A204.1 (cell line): ENCODE data around the gene TULP3.

Experiments
- FAIRE-seq: peaks from 2 replicates; lab custom pipeline; 2012; peaks lifted over from hg19 to GRCh38; lab: Jason Lieb, UNC

Gene TULP3

DNA sequence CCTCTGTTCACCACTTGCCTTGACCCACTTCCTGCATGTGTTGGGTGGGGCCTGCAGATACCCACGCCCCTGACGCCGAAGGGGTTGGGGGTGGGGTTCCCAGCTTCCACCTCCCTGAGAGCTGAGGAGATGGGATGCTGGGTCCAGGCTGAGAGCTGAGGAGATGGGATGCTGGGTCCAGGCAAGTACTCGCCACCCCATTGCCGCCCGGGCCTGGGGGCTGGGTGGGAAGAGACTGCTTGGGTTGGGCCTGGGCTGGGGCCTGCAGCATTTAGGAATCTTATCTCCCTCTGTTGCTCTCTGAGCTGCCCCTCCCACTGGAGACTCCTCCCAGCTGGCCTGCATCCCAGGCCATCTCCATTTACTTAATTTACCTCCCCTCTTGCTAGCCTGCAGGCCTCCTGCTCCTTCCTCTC lies 85.9 kb downstream of the TULP3 start:
- FAIRE-seq: no peak

DNA sequence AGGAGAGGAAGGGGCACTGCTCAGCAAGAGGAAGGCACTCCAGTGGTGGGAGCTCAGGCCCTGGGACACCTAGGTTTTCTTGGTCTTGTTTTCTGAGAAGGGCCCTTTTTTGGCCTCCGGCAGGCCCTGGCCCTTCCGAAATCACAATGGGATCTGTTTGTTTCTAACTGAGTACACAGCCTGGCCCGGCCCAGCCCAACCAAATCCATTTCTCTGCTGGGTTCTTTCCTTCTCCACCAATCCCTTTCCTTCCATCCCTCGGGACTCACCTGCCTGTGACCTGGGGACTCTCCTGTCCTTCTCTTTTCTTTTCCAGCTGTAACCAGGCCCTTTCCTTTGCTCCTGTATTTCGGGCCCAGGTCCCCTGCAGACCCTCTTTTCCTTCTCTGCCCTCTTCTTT lies 87.1 kb downstream of the TULP3 start:
- FAIRE-seq: no peak

DNA sequence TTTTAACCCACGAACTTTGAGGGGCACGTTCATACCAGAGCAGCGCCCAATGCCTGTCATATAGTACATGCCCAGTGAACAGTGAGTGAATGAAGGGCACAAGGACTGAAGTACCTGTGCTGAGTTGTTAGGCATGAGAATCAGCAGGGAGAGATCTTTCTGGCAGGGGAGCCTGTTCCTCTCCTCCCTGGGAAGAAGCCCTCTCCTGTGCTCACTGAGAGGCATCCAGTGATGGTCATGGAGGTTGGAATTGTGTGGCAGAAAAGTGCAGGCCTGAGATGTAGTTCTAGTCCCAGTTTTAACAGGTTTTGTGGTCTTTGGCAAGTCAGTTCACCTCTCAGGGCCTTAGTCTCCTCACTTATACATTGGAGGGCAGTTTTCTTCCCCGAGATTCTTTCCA lies 89.1 kb downstream of the TULP3 start:
- no peak for FAIRE-seq

DNA sequence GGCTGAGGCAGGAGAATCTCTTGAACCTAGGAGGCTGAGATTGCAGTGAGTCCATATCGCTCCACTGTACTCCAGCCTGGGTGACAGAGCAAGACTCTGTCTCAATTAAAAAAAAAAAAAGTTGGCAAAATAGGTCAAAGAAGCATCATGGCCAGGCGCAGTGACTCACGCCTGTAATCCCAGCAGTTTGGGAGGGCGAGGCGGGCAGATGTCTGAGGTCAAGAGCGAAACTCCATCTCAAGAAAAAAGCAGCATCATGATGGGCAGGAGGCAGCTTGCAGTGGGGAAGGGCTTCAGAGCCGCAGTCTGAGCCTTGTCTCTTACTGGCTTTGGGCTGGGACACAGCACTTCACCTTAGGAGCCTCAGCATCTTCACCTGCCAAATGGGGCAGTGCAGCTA lies 89.9 kb downstream of the TULP3 start:
- FAIRE-seq: no peak

DNA sequence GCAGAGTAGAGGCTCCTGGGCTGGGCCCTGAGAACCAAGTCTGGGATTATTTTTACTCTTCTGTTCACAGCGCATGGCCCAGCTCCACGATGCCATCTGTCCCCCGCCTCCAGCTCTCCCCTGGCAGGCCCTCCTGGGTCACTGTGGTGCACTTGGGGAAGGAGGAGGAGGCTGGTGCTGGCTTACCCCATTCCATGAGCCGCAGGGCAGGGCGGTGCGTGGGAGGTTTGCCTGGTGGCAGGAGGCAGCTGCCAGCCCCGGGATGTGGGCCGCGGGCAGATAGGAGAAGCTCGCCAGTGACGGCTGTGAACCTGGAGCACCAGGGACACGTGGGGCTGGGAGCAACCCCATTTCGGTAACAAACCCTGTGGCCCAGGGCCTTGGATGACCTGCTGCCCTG lies 91.7 kb downstream of the TULP3 start:
- no peak for FAIRE-seq

DNA sequence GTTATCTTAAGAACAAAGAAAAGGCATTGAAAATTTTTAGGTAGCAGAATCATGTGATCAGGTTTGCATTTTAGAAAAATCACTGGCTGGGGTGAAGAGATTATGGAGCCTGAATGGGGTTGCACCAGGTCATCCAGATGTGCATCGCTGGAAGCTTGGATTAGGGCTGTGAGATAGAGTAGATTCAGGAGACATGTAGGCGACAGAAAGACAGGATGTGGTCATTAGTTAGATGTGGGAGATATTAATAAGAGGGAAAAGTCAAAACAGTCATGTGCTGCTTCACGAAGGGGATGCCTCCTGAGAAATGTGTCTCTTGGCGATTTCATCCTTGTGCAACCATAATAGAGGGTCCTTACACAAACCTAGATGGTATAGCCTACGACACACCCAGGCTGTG lies 93.6 kb downstream of the TULP3 start:
- no peak for FAIRE-seq

DNA sequence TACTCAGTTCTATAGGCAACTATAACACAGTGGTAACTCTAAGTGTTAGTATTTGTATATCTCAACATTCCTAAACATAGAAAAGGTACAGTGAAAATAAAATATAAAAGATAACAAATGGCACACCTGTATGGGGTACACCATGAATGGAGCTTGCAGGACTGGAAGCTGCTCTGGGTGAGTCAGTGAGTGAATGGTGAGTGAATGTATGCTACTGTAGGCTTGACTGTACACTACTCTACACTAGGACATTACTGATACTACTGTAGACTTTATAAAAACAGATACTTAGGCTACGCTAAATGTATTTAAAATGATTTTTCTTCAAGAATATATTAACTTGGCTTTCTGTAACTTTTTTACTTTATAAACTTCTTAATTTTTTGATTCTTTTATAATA lies 94.0 kb downstream of the TULP3 start:
- FAIRE-seq: no peak

DNA sequence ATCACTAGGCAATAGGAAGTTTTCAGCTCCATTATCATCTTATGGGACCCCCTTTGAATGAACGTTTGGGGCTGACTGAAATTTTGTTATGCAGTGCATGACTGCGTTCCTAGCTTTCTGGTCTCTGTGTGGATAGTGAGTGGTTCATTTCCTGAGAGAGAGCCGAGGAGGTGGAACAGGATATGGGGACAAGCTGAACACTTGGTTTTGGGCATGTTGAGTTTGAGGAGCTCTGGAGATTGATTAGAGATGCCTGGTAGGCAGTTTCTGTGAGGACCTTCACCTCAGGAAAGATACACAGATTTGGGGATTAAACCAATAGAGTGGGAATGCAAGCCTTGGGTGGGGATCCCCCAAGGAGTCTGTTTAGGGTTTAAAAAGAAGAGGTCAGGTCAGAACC lies 96.2 kb downstream of the TULP3 start:
- FAIRE-seq: no peak

DNA sequence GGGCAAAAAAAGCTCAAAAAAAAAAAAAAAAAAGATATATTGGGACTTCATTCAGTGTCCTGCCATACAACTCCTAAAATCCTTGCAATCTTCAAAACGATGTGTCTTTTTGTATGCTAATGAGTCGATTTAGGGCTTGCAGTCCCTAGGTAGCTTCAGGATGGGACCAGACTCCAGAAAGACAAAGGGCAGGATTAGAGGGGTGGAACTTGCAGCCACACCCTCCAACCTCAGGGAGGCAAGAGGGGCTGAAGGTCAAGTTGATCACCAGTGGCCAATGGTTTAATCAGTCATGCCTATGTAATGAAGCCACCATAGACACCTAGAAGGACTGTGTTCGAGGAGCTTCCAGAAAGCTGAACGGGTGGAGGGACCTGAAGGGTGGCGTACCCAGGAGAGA lies 97.8 kb downstream of the TULP3 start:
- no peak for FAIRE-seq
